H1 (cell line): ENCODE results near the gene HTR2A. TPM values are rescaled to one million over a fixed set of nuclear protein-coding genes. Genes with fewer than 3 reads are reported as not detected.

Experiments used
- CTCF ChIA-PET: fragments of 300-600 bp; sonication (Branson Sonifier 250); formaldehyde crosslinking; loops from one replicate; lab custom pipeline; 2021; ENCODE audit not compliant: partially characterized antibody; lab: Charles Lee
- POLR2A ChIA-PET: fragments of 300-600 bp; sonication (Branson Sonifier 250); formaldehyde crosslinking; loops from one replicate; lab custom pipeline; 2021; ENCODE audit warnings: inconsistent platforms; ENCODE audit not compliant: partially characterized antibody; lab: Charles Lee
- DNase-seq, 2 experiments: peaks; one replicate each; pipeline versions ENCODE4 v3.0.0 to v3.0.0-alpha.2; 2010 to 2022; ENCODE audit warnings: low spot score in 2 of 2, low read depth in 1 of 2, mixed read lengths in 1 of 2
- FAIRE-seq: peaks from 2 replicates; lab custom pipeline; 2011; peaks lifted over from hg19 to GRCh38; lab: Jason Lieb, UNC
- H2AFZ ChIP-seq: 2 replicates; pipeline ENCODE4 v1.8.1; 2012; ENCODE audit warnings: low read length, inconsistent platforms
- H2AK5ac ChIP-seq: 2 replicates; pipeline ENCODE4 v1.6.1; 2013; ENCODE audit warnings: low read depth, low read length
- H2BK120ac ChIP-seq: replicated peaks from 2 replicates; pipeline ENCODE3; 2013; ENCODE audit warnings: low read depth, low read length, inconsistent platforms
- H2BK12ac ChIP-seq: 2 replicates; pipeline ENCODE4 v1.6.1; 2013; ENCODE audit warnings: low read depth, low read length
- H2BK15ac ChIP-seq: 2 replicates; pipeline ENCODE4 v1.6.1; 2013; ENCODE audit warnings: low read length
- H2BK20ac ChIP-seq: 2 replicates; pipeline ENCODE4 v1.6.1; 2013; ENCODE audit warnings: low read length
- H2BK5ac ChIP-seq: 2 replicates; pipeline ENCODE4 v1.6.1; 2013; ENCODE audit warnings: low read depth, low read length
- H3K14ac ChIP-seq: 2 replicates; pipeline ENCODE4 v1.6.1; 2013; ENCODE audit warnings: inconsistent platforms; ENCODE audit not compliant: insufficient read length
- H3K18ac ChIP-seq: 2 replicates; pipeline ENCODE4 v1.6.1; 2013; ENCODE audit warnings: low read length; ENCODE audit errors: extremely low read depth
- H3K23ac ChIP-seq: 2 replicates; pipeline ENCODE4 v1.6.1; 2013; ENCODE audit warnings: inconsistent platforms; ENCODE audit not compliant: insufficient read length
- H3K23me2 ChIP-seq: 2 replicates; pipeline ENCODE4 v1.6.1; 2013; ENCODE audit warnings: low read depth, low read length
- H3K27ac ChIP-seq: 2 replicates; pipeline ENCODE4 v1.6.1; 2011; ENCODE audit warnings: low read depth, low read length, inconsistent platforms
- H3K27me3 ChIP-seq, 4 experiments: replicated peaks in 1 of 4; 1 replicate in 1 of 4; 2 replicates in 3 of 4; pipeline versions ENCODE4 v1.6.1 to v1.8.1; 2011 to 2013; ENCODE audit warnings: low read length in 3 of 4, mild to moderate bottlenecking in 3 of 4, inconsistent platforms in 2 of 4, mixed read lengths in 2 of 4, moderate library complexity in 1 of 4; ENCODE audit not compliant: control insufficient read depth in 3 of 4, insufficient read depth in 3 of 4; ENCODE audit errors: extremely low read depth in 1 of 4
- H3K36me3 ChIP-seq, 4 experiments: 2 replicates each; pipeline versions ENCODE4 v1.6.1 to v1.8.1; 2011 to 2013; ENCODE audit warnings: mild to moderate bottlenecking in 4 of 4, low read length in 3 of 4, moderate library complexity in 2 of 4, control low read depth in 1 of 4, inconsistent platforms in 1 of 4; ENCODE audit not compliant: insufficient read depth in 4 of 4, control insufficient read depth in 2 of 4
- H3K4ac ChIP-seq: replicated peaks from 2 replicates; pipeline ENCODE3; 2013; ENCODE audit warnings: low read length, low read depth, mixed read lengths, inconsistent platforms; ENCODE audit not compliant: insufficient read length
- H3K4me1 ChIP-seq, 4 experiments: replicated peaks in 1 of 4; 1 replicate in 1 of 4; 2 replicates in 3 of 4; pipeline versions ENCODE4 v1.6.1 to v1.8.1; 2011 to 2013; ENCODE audit warnings: low read length in 3 of 4, inconsistent platforms in 2 of 4, mixed read lengths in 1 of 4; ENCODE audit not compliant: insufficient read depth in 4 of 4, control insufficient read depth in 3 of 4
- H3K4me2 ChIP-seq, 2 experiments: 2 replicates each; pipeline versions ENCODE4 v1.6.1 to v1.8.1; 2011 to 2013; ENCODE audit warnings: low read depth in 2 of 2, low read length in 2 of 2, control low read depth in 1 of 2, inconsistent platforms in 1 of 2, mild to moderate bottlenecking in 1 of 2; ENCODE audit not compliant: insufficient read depth in 1 of 2
- H3K4me3 ChIP-seq, 4 experiments: fragments of 200-600, 300-600 bp in 1 of 4; sonication (generic), shearing (Covaris generic), sonication (Bioruptor Twin) in 1 of 4; 2 replicates each; pipeline versions ENCODE4 v1.5.1 to v1.8.1; 2011 to 2016; ENCODE audit warnings: low read length in 4 of 4, low read depth in 3 of 4, control low read depth in 2 of 4, inconsistent platforms in 2 of 4, mild to moderate bottlenecking in 2 of 4, mixed read lengths in 1 of 4, moderate library complexity in 1 of 4; ENCODE audit not compliant: insufficient read depth in 2 of 4; ENCODE audit errors: extremely low read depth in 1 of 4
- H3K56ac ChIP-seq: replicated peaks from 2 replicates; pipeline ENCODE3; 2013; ENCODE audit warnings: low read depth, mild to moderate bottlenecking, mixed read lengths, low read length, inconsistent platforms; ENCODE audit not compliant: insufficient read length
- H3K79me1 ChIP-seq: 2 replicates; pipeline ENCODE4 v1.6.1; 2013; ENCODE audit warnings: low read depth, low read length, control low read depth
- H3K79me2 ChIP-seq, 2 experiments: 2 replicates each; pipeline versions ENCODE4 v1.6.1 to v1.8.1; 2012 to 2013; ENCODE audit warnings: low read length in 2 of 2, mild to moderate bottlenecking in 2 of 2, inconsistent platforms in 1 of 2; ENCODE audit not compliant: insufficient read depth in 2 of 2, control insufficient read depth in 1 of 2
- H3K9ac ChIP-seq, 4 experiments: replicated peaks in 1 of 4; 1 replicate in 1 of 4; 2 replicates in 3 of 4; pipeline versions ENCODE4 v1.6.1 to v1.8.1; 2011 to 2013; ENCODE audit warnings: low read depth in 3 of 4, low read length in 3 of 4, control low read depth in 2 of 4, mild to moderate bottlenecking in 2 of 4, moderate library complexity in 2 of 4, inconsistent platforms in 1 of 4; ENCODE audit errors: extremely low read depth in 1 of 4
- H3K9me3 ChIP-seq, 2 experiments: 2 replicates each; pipeline versions ENCODE4 v1.6.1 to v1.8.1; 2012 to 2013; ENCODE audit warnings: mild to moderate bottlenecking in 2 of 2, moderate library complexity in 2 of 2, control low read depth in 1 of 2, inconsistent platforms in 1 of 2, low read depth in 1 of 2, low read length in 1 of 2, mixed read lengths in 1 of 2; ENCODE audit not compliant: insufficient read depth in 2 of 2
- H4K20me1 ChIP-seq, 2 experiments: replicated peaks in 1 of 2; 2 replicates each; pipeline versions ENCODE3 to v1.8.1; 2011 to 2013; ENCODE audit warnings: inconsistent platforms in 2 of 2, low read length in 2 of 2, mild to moderate bottlenecking in 1 of 2; ENCODE audit not compliant: insufficient read depth in 2 of 2, control insufficient read depth in 1 of 2
- H4K5ac ChIP-seq: 2 replicates; pipeline ENCODE4 v1.6.1; 2013; ENCODE audit warnings: low read length, low read depth, mixed read lengths, inconsistent platforms; ENCODE audit not compliant: insufficient read length
- H4K8ac ChIP-seq: 2 replicates; pipeline ENCODE4 v1.8.0; 2013; ENCODE audit warnings: mild to moderate bottlenecking, moderate library complexity, low read length, inconsistent platforms; ENCODE audit not compliant: insufficient read depth; ENCODE audit errors: extremely low read depth
- H4K91ac ChIP-seq: replicated peaks from 2 replicates; pipeline ENCODE3; 2013; ENCODE audit warnings: low read length, mixed read lengths, inconsistent platforms; ENCODE audit not compliant: insufficient read length
- CBX5 ChIP-seq: fragments of 300-800, 300-1000 bp; sonication (generic); IDR thresholded peaks from 2 replicates; pipeline ENCODE4 v1.7.1; 2016; ENCODE audit warnings: antibody characterized with exemption, low read length, low read depth
- polyA plus RNA-seq, 7 experiments: library from polyadenylated mRNA; depleted of rRNA in 3 of 7; stranded (reverse) in 5 of 7; unstranded in 2 of 7; fragments of >200 nt in 5 of 7; fragments of 200-250 nt in 2 of 7; gene quantifications; 1 replicate in 5 of 7; 2 replicates in 1 of 7; 4 replicates in 1 of 7; pipeline versions ENCODE4 v1.2.1 to v1.2.3, GENCODE V29; 2011 to 2013; ENCODE audit warnings: missing spikeins in 2 of 7, mixed read lengths in 2 of 7
- total RNA-seq: library from RNA; stranded (reverse); fragmentation: NEBNext Ultra II Directional; extraction: Animal tissue kit (Norgen Biotek cat#: 25700); gene quantifications from 2 replicates; pipeline ENCODE4 v1.2.1, GENCODE V29; 2021
- TF ChIP-seq, protein P1 (sequence below): IDR thresholded peaks from 2 replicates; pipeline ENCODE4 v1.6.1; 2011; ENCODE audit warnings: low read length, improper control_type of control experiment

The HTR2A gene
- total and polyA plus RNA-seq, 2 of the 8 experiments (the other 6 are each of a cell fraction or from before 2014, with no cell fraction given) = not detected

DNA sequence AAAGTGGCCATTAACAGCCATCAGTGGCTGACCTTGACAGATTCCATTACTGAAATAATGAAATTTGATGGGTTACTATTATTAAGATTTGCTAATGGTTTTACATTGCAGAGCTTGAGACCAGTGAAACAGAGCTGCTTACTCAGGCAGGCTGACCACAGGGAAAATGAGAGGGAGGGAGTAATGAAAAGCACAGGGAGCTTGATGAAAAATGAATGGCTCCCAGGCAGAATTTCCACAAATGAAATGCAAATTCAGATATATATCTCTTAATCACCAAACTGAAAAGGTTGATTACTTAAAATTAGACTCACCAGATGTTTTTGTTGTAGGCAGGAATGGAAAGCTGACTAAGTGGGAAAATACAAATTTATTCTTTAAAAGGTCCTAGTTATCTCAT is 36.1 kb downstream of the HTR2A start:
- POLR2A ChIA-PET = no interaction called here
- no peaks in the 10 kb centered on the region for H3K79me1 ChIP-seq
- no peaks in the 10 kb centered on the region for H4K20me1 ChIP-seq
- H3K18ac ChIP-seq = no peak overlapping the region
- H2AK5ac ChIP-seq = no peak overlapping the region
- no peak overlapping the region for H2AFZ ChIP-seq
- CTCF ChIA-PET = interaction anchor here (1.2 to 1.9 kb wide), 3 partner anchors 11 to 113 kb away, joined by 3 to 12 read pairs (median 4); no protein-coding TSS in a partner anchor
- no peaks in the 10 kb centered on the region for H3K23me2 ChIP-seq
- H3K9me3 ChIP-seq = no peaks in the 10 kb centered on the region
- no peak overlapping the region for H3K9ac ChIP-seq
- no peak overlapping the region for H3K4me2 ChIP-seq
- H3K27me3 ChIP-seq = no peaks in the 10 kb centered on the region
- no peak overlapping the region for H2BK120ac ChIP-seq
- no peak overlapping the region for H3K4ac ChIP-seq
- H2BK15ac ChIP-seq = no peak overlapping the region
- H2BK12ac ChIP-seq = no peak overlapping the region
- no peak overlapping the region for H4K5ac ChIP-seq
- no peak overlapping the region for H2BK5ac ChIP-seq
- no peak overlapping the region for H3K27ac ChIP-seq
- H3K4me3 ChIP-seq = no peak overlapping the region
- H3K4me1 ChIP-seq = no peaks in the 10 kb centered on the region
- no peak overlapping the region for H3K56ac ChIP-seq
- FAIRE-seq (no peak), DNase-seq (no peak)
- H4K91ac ChIP-seq = no peak overlapping the region
- H3K23ac ChIP-seq = no peak overlapping the region
- no peak overlapping the region for H4K8ac ChIP-seq
- H2BK20ac ChIP-seq = no peak overlapping the region
- TF ChIP-seq, protein P1, sequence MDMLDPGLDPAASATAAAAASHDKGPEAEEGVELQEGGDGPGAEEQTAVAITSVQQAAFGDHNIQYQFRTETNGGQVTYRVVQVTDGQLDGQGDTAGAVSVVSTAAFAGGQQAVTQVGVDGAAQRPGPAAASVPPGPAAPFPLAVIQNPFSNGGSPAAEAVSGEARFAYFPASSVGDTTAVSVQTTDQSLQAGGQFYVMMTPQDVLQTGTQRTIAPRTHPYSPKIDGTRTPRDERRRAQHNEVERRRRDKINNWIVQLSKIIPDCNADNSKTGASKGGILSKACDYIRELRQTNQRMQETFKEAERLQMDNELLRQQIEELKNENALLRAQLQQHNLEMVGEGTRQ = no peak
- no peak for TF ChIP-seq CBX5
- no peaks in the 10 kb centered on the region for H3K79me2 ChIP-seq
- no peak overlapping the region for H3K14ac ChIP-seq
- no peaks in the 10 kb centered on the region for H3K36me3 ChIP-seq
